Common myeloid progenitor, CD34-positive (primary cell): ENCODE results near the gene PLPP4.

Source experiments
- CTCF ChIA-PET: fragments of 350-600 bp; sonication (Branson Sonifier 250); formaldehyde crosslinking; loops from one replicate; lab custom pipeline; 2021; ENCODE audit warnings: antibody characterized with exemption; lab: Charles Lee
- POLR2A ChIA-PET: fragments of 350-600 bp; sonication (Branson Sonifier 250); formaldehyde crosslinking; loops from one replicate; lab custom pipeline; 2021; ENCODE audit warnings: antibody characterized with exemption; lab: Charles Lee
- DNase-seq, 3 donors: peaks; one replicate each; pipeline versions ENCODE4 v3.0.0 to v3.0.0-alpha.2; 2013
- H3K27ac ChIP-seq, 2 experiments: 1 replicate in 1 of 2; 2 replicates in 1 of 2; pipeline ENCODE4 v1.7.0; 2013; ENCODE audit warnings: inconsistent platforms in 2 of 2, low read length in 2 of 2, mild to moderate bottlenecking in 2 of 2, low read depth in 1 of 2, moderate library complexity in 1 of 2; ENCODE audit not compliant: severe bottlenecking in 2 of 2, insufficient read depth in 1 of 2, poor library complexity in 1 of 2
- H3K27me3 ChIP-seq, 5 experiments: replicated peaks in 2 of 5; 1 replicate in 3 of 5; 2 replicates in 2 of 5; pipeline versions ENCODE4 v1.6.1 to v1.7.0; 2013; ENCODE audit warnings: low read length in 4 of 5, mild to moderate bottlenecking in 2 of 5, moderate library complexity in 2 of 5, inconsistent platforms in 1 of 5; ENCODE audit not compliant: insufficient read depth in 5 of 5, control insufficient read depth in 4 of 5
- H3K36me3 ChIP-seq, 4 experiments: 1 replicate in 2 of 4; 2 replicates in 2 of 4; pipeline versions ENCODE4 v1.6.1 to v1.7.0; 2013; ENCODE audit warnings: low read length in 3 of 4, control low read depth in 1 of 4, mild to moderate bottlenecking in 1 of 4; ENCODE audit not compliant: control insufficient read depth in 4 of 4, insufficient read depth in 4 of 4
- H3K4me1 ChIP-seq, 4 experiments: 1 replicate in 3 of 4; 2 replicates in 1 of 4; pipeline versions ENCODE4 v1.6.1 to v1.7.1; 2013; ENCODE audit warnings: low read length in 3 of 4, mild to moderate bottlenecking in 3 of 4, control low read depth in 1 of 4, inconsistent platforms in 1 of 4, moderate library complexity in 1 of 4; ENCODE audit not compliant: control insufficient read depth in 4 of 4, insufficient read depth in 4 of 4; ENCODE audit errors: control extremely low read depth in 1 of 4
- H3K4me3 ChIP-seq, 7 experiments: 1 replicate in 4 of 7; 2 replicates in 3 of 7; pipeline versions ENCODE4 v1.5.1 to v1.7.0; 2013; ENCODE audit warnings: mild to moderate bottlenecking in 7 of 7, low read length in 6 of 7, moderate library complexity in 6 of 7, inconsistent platforms in 2 of 7, low read depth in 2 of 7, control low read depth in 1 of 7; ENCODE audit not compliant: insufficient read depth in 4 of 7, control insufficient read depth in 1 of 7; ENCODE audit errors: extremely low read depth in 1 of 7
- H3K9me3 ChIP-seq, 5 experiments: 1 replicate in 4 of 5; 2 replicates in 1 of 5; pipeline versions ENCODE4 v1.6.1 to v1.7.1; 2013; ENCODE audit warnings: low read length in 4 of 5, mild to moderate bottlenecking in 2 of 5, inconsistent platforms in 1 of 5, low read depth in 1 of 5, moderate library complexity in 1 of 5; ENCODE audit not compliant: control insufficient read depth in 4 of 5, insufficient read depth in 2 of 5; ENCODE audit errors: control extremely low read depth in 1 of 5
- WGBS: methylation state at CpG from one replicate; pipeline ENCODE4 v1.1.5; 2013; ENCODE audit not compliant: insufficient coverage; 5-methylcytosine and 5-hydroxymethylcytosine counted together

Gene PLPP4

DNA sequence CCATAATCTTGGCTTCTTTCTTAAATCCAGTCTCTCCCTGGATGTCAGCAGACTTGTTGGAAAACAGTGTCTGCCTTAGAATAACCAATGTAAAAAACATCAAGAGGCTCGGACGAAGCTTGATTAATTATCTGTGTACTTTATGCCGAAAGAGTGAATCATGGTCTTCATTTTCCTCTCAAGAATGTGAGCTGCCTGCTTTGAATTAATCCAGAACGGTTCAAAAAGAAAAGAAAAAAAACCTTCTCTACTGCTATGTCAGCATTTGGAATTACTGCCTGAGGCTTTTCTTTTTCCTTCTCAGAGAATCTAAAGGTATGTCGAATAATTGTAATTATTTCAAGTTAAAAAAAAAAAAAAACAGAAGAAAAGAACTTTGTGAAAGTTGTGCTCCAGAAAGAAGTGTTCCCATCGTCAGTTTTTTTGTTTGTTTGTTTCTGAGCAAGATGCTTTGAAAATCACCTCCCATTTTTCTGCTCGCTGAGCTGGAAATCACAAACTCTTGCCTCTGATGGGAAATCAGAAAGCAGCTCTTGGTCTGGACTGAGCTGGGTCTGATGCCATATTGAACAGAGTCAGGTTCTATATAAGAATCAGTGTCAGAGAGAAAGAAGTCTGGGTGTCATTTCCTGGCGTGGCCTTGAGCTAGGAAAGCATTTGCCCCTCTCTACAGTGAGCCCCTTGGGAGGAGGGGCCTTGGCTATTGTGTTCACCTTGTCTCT is 20.2 kb downstream of the PLPP4 start:
- ChIA-PET CTCF (interaction anchor here (1.8 kb wide), 1 partner anchor 52 kb away, joined by 4 read pairs; no protein-coding TSS in a partner anchor), POLR2A (interaction anchor here (0.6 kb wide), 1 partner anchor 188 kb away, joined by 3 read pairs; no protein-coding TSS in a partner anchor)
- no peak overlapping the region for H3K4me3 ChIP-seq

DNA sequence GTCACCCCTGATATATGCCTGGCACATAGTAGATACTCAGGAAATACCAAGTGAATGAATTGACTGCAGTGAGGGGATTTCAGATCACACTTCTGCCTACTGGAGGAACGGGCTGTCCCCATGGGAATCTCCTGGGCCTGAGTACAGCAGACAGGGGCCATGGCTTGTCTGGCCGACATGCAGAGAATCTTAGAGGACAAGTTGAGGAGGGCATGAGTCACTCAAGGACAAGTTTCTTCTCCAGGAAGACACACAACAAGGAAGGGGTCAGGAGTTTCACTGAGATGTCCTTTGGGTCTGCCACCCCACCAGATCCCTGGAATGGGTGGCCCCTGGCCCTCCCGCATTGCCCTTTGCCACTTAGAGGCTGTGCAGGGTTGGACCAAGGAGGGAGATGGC is 20.7 kb downstream of the PLPP4 start:
- Histone ChIP-seq H3K27me3 (no peaks in the 10 kb centered on the region), H3K9me3 (peaks cover 0 to 7% (median 3%) of the 10 kb centered on the region in 5 experiments), H3K36me3 (no peaks in the 10 kb centered on the region), H3K4me3 (no peak overlapping the region), H3K27ac (no peak overlapping the region), H3K4me1 (no peaks in the 10 kb centered on the region)
- ChIA-PET CTCF (interaction anchor here (1.8 kb wide), 1 partner anchor 53 kb away, joined by 4 read pairs; no protein-coding TSS in a partner anchor), POLR2A (interaction anchor here (0.6 kb wide), 1 partner anchor 187 kb away, joined by 3 read pairs; no protein-coding TSS in a partner anchor)
- no peak for DNase-seq
- 100% methylated on average over 3 of the region's 3 CpGs for WGBS

More for the DNA sequence above, 20.2 kb downstream of the PLPP4 start:
- Histone ChIP-seq H3K27me3 (no peaks in the 10 kb centered on the region), H3K27ac (no peak overlapping the region), H3K4me1 (no peaks in the 10 kb centered on the region), H3K9me3 (peaks cover 0 to 7% (median 0%) of the 10 kb centered on the region in 5 experiments), H3K36me3 (no peaks in the 10 kb centered on the region)
- no peak for DNase-seq
- WGBS = 93% methylated on average over 6 of the region's 8 CpGs

DNA sequence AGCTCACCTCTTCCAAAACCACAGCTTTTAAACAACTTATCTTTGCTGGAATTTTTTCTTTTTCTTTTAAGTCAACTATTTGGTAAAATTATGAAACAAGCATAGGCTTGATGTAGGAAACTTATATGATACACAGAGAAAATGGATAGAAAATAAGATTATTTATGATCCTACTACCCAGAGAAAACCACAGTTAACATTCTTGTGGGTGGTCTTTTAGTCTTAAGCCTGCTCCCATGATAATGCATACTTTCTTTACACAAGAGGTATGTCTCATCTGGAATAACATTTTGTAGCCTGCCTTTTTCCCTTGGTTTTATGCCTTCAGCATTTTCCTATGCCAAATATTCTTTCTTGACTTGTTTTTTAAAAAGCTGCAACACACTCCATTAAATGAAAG is 21.4 kb downstream of the PLPP4 start:
- H3K36me3 ChIP-seq = no peaks in the 10 kb centered on the region
- DNase-seq = no peak
- no peaks in the 10 kb centered on the region for H3K4me1 ChIP-seq
- POLR2A ChIA-PET = no interaction called here
- no peaks in the 10 kb centered on the region for H3K27me3 ChIP-seq
- no peak overlapping the region for H3K4me3 ChIP-seq
- H3K9me3 ChIP-seq = peaks cover 0 to 8% (median 3%) of the 10 kb centered on the region in 5 experiments
- H3K27ac ChIP-seq = no peak overlapping the region
- CTCF ChIA-PET = interaction anchor here (1.8 kb wide), 1 partner anchor 54 kb away, joined by 4 read pairs; no protein-coding TSS in a partner anchor

DNA sequence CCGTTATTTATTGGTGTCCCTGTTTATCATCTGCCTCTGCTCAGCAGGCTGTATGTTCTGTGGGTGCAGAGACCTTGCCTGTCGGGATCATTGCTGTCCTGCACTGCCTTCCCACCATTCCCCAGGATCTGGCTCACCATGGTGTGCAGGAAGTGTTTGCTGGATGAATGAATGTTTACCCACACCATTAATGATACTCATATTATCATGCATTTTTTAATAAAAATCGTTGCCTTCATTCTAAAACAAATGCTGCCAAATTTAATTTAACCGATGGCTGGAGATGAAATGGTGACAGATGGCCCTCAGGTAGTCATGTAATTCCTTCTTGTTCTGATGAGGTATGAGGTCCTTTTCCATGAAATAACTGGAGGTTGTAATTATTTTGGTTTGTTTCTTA is 22.5 kb downstream of the PLPP4 start:
- Histone ChIP-seq H3K4me1 (no peaks in the 10 kb centered on the region), H3K4me3 (no peak overlapping the region), H3K9me3 (peaks cover 0 to 8% (median 2%) of the 10 kb centered on the region in 5 experiments), H3K27ac (no peak overlapping the region), H3K27me3 (no peaks in the 10 kb centered on the region), H3K36me3 (no peaks in the 10 kb centered on the region)
- DNase-seq = no peak
- 100% methylated on average over 2 of the region's 4 CpGs for WGBS
- POLR2A ChIA-PET = no interaction called here
- CTCF ChIA-PET = no interaction called here

DNA sequence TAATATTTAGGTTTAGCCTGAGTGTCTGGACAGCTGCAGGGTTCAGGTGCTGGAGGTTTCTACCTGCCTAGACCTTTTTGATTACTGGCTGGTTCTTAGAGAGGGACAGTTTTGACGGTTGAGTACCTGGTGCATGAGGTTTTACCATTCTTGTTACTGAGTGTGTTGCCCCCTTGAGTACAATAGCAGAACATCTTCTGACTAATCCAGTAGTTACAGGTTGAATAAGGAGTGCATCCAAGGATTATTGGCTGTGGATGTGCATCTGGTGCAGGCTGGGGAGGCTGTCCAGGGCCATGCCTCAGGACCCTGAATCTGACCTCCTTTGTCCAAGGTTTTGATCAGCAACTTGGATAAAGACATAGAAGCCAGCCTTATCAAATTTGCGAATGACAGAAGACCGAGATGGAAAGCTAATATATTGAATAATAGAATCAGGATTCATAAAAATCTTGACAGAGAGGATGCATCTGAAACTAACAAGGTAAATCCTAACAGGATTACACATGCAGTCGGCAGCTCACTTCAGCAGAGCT is 23.1 kb downstream of the PLPP4 start:
- Histone ChIP-seq H3K9me3 (peaks cover 0 to 8% (median 2%) of the 10 kb centered on the region in 5 experiments), H3K4me1 (no peaks in the 10 kb centered on the region), H3K27me3 (no peaks in the 10 kb centered on the region), H3K27ac (no peak overlapping the region), H3K4me3 (no peak overlapping the region), H3K36me3 (no peaks in the 10 kb centered on the region)
- peak in 1 of 3 donors; percentile 14 for DNase-seq
- WGBS = 91% methylated on average over 4 of the region's 4 CpGs
- CTCF ChIA-PET = interaction anchor here (0.9 kb wide), 2 partner anchors 22 to 60 kb away, joined by 3 read pairs; no protein-coding TSS in a partner anchor
- POLR2A ChIA-PET = no interaction called here

DNA sequence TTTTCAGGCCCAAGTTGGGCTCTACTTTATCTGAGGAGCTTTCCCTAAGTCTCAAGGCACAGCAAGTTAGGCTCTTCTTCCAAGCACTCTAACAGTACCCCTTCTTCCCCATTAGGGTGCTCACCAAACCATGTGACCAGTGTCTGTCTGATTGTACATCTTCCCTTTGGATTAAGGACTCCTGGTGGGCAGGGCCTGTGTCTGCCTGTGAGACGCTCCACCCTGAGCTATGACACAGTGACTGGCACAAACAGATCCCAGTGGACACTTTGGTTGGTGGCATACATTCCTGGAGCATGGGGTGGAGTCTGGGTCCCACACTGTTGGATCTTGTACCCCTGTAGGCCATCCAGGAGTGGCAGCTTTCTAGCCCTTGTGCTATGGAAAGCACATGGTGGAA is 23.8 kb downstream of the PLPP4 start:
- Histone ChIP-seq H3K27me3 (no peaks in the 10 kb centered on the region), H3K4me1 (no peaks in the 10 kb centered on the region), H3K27ac (no peak overlapping the region), H3K4me3 (no peak overlapping the region), H3K9me3 (peaks cover 0 to 8% (median 2%) of the 10 kb centered on the region in 5 experiments), H3K36me3 (no peaks in the 10 kb centered on the region)
- WGBS = 86% methylated on average over 1 of the region's 1 CpG
- CTCF ChIA-PET = interaction anchor here (0.9 to 1.2 kb wide), 4 partner anchors 23 to 61 kb away, joined by 3 to 4 read pairs (median 3); no protein-coding TSS in a partner anchor
- DNase-seq = no peak
- POLR2A ChIA-PET = no interaction called here

DNA sequence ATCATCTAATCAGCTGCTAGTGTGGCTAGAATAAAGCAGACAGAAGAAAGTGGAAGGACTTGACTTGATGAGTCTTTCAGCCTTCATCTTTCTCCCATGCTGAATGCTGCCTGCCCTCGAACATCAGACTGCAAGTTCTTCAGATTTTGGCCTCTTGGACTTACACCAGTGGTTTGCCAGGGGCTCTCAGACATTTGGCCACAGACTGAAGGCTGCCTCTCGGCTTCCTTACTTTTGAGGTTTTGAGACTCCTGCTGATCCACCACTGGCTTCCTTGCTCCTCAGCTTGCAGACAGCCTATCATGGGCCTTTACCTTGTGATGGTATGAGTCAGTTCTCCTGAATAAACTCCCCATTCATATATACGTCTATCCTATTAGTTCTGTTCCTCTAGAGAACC is 26.0 kb downstream of the PLPP4 start:
- Histone ChIP-seq H3K4me1 (no peaks in the 10 kb centered on the region), H3K27me3 (peaks cover 0 to 2% (median 0%) of the 10 kb centered on the region in 5 experiments), H3K9me3 (peaks cover 0 to 8% (median 2%) of the 10 kb centered on the region in 5 experiments), H3K36me3 (no peaks in the 10 kb centered on the region), H3K4me3 (no peak overlapping the region), H3K27ac (no peak overlapping the region)
- ChIA-PET CTCF (no interaction called here), POLR2A (no interaction called here)
- WGBS = 83% methylated on average over 2 of the region's 3 CpGs
- DNase-seq = no peak
